ENCODE results near the gene PPP1R16B.

DNA sequence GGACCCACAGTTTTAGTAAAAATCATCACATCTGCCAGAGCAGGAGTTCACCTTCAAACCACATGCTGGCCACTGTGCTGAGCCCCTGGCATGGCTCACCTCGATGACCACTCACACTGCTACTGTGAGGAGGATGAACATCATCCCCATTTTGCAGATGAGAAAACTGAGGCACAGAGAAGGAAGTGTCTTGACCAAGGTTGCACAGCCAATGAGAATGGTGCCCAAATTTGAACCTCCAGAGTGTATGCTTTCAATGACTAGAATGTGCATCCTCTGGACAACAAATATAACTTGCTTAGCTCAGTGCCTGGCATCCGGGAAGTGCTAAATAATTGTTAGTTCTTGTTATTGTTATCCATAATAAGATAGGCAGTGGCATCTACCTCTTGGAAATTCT, 83.6 kb downstream of the PPP1R16B start:
- TF ChIP-seq SP1 (IDR thresholded peaks at IDR 0.05) (no peak), ARNT (IDR thresholded peaks at IDR 0.05) (no peak), FOXK2 (IDR thresholded peaks at IDR 0.05) (no peak), NFRKB (IDR thresholded peaks at IDR 0.05) (no peak), ELF4 (IDR thresholded peaks at IDR 0.05) (no peak), HDGF (IDR thresholded peaks at IDR 0.05; ENCODE audit: borderline replicate concordance) (no peak), FOXA1 (IDR thresholded peaks at IDR 0.05) (no peak), CTBP1 (IDR thresholded peaks at IDR 0.05; ENCODE audit: borderline replicate concordance) (no peak), BHLHE40 (IDR thresholded peaks at IDR 0.05; ENCODE audit: borderline replicate concordance) (no peak), FOXM1 (IDR thresholded peaks at IDR 0.05; ENCODE audit: borderline replicate concordance) (no peak), ZNF384 (IDR thresholded peaks at IDR 0.05) (no peak), SUZ12 (IDR thresholded peaks at IDR 0.05) (no peak), L3MBTL2 (conservative IDR thresholded peaks at IDR 0.05) (no peak)
